GM19397 (cell line): ENCODE measurements around the gene IL20RB.

Experiments
- ATAC-seq: cut with Tn5 transposase; IDR thresholded peaks from one replicate; pipeline ENCODE4 v1.9.1; 2021; ENCODE audit warnings: mild to moderate bottlenecking, moderate library complexity; ENCODE audit not compliant: unreplicated experiment

IL20RB gene

GRCh38 chr3:136957751-136958288 is at the start of gene IL20RB:
Gene IL20RB, plus strand, starts transcription at chr3:136957983. Its CDS starts 131 bp downstream, at chr3:136958114.
- no peak for ATAC-seq

DNA sequence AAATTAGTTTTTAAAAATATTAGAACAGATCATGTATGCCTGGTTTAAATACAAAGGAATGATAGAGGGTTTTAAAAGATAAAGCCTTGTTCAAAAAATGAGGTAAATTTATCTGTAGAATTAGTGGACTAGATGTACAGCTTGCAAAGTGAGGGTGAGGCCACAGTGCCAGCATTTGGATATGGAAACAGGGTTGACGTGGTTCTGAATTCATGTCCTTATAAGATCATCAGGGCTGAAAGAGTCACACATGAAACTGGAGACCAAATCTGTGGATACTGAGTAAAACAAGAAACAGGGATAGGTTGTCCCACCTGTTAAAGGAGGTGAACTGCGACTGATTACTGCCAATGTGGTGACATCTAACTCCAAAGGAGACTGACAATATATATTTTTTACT is 49.5 kb upstream of the IL20RB start:
- ATAC-seq, result no peak

GRCh38 chr3:136909187-136909586 is 48.6 kb upstream of the IL20RB start:
- no peak for ATAC-seq

DNA sequence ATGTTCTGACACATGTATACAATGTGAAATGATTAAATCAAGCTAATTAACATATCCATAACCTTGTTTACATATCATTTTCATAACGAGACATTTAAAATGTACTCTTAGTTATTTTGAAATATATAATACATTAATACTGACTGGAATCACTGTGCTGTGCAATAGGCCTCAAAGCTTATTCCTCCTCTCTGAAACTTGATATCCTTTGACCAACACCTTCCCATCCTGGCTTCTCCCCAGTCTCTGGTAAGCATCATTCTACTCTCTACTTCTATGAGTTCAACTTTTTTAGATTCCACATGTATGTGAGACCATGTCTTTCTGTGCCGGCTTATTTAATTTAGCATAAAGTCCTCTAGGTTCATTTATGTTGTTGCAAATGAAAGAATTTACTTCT is 47.1 kb upstream of the IL20RB start:
- ATAC-seq, result no peak

DNA sequence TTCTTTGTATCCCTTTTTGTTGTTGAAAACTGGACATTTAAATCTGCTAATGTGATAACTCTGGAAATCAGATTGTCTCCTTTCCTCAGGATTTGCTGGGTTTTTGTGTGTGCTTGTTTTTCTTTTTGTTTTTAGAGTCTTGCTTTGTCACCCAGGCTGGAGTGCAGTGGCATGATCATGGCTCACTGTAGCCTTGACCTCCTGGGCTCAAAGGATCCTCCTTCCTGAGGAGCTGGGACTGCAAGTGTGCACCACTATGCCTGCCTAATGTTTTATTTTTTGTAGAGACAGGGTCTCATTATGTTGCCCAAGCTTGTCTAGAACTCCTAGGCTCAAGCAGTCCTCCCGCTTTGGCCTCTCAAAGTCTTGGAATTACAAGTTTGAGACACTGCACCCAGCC is 44.6 kb upstream of the IL20RB start:
- ATAC-seq, result no peak

DNA sequence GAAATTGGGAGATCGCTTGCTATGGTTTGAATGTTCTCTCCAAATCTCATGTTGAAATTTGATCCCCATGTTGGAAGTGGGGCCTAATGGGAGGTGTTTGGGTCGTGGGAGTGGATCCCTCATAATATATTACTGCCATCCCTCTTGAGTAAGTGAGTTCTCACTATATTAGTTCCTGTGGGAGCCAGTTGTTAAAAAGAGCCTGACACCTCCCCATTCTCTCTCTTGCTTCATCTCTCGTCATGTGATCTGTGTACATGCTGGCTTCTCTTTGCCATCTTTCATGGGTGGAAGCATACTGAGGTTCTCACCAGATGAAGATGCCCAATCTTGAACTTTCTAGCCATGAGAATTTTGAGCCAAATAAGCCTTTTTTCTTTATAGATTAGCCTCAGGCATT is 43.0 kb upstream of the IL20RB start:
- ATAC-seq, result no peak

GRCh38 chr3:136916223-136916622 is 41.6 kb upstream of the IL20RB start:
- ATAC-seq, result no peak

DNA sequence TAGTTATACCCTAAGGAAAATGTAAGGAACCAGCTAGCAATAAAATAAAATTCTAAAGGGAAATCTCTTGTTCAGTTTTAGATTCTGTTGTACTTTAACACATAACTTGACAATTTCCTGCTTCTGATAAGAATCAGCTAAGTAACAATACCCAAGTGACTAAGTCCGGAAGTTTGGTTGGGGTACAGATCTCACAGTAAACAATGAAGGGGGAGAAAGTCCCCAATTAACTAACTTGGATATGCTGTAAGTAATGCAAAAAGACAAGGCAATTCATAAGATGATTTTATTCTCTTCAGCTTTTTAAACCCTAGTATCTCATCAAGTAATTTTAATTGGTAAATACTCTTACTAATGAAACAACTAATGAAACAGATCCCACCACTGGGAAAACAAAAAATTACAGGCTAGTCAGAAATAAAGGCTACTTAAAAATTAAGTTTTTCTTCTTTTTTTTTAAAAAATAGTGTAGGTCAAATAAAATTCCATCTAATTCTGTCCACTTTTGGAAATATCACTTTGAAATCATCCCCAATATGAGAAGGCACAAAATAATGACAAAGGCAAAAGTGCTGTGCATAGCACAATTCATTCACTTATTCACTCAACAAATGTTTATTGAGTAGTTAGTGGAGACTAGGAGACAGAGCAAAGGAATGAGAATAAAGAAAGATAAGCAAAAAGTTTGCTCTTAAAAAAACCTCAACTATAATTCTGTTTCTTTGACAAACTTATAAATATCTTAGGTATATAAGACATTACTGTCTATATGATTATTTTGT is 37.8 kb upstream of the IL20RB start:
- ATAC-seq, result no peak

GRCh38 chr3:136920904-136921611 is 36.7 kb upstream of the IL20RB start:
- no peak for ATAC-seq

- peak; percentile 58 for ATAC-seq
Observed at GRCh38 chr3:136925425-136926190, 32.2 kb upstream of the IL20RB start.

GRCh38 chr3:136928240-136928639 is 29.5 kb upstream of the IL20RB start:
- ATAC-seq, result no peak

DNA sequence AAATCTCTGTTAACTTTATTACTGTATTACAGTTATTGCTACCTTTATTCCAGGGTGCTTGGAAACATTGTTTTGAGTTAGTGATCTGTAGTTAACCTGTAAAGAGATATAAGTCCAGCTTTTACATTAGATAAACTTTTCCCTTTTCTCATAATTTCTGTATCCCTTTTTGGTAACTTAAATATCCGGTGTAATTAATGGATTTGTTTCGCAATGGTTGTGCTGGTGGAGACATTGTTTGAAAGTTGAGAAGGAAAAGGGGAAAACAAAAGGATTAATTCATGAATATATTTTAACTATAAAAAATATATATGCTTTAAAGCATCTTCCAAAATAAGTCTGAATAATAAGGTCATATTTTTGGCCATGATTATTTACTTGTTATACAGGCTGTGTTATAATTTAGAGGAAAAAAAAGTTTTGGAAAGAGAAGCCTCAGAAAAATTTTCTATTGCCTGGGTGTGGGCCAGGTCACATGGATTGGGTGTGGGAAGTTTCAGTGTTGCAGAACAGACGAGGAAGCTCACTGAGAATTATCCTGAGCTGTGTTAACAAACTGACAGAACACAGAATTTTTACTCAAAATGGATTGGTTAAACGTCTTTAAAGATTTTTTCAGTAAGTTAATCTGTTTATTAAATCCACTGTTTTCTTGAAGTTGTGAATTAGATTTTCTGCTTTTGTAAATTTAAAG is 27.7 kb upstream of the IL20RB start:
- no peak for ATAC-seq

GRCh38 chr3:136931606-136932005 is 26.2 kb upstream of the IL20RB start:
- no peak for ATAC-seq

- no peak for ATAC-seq
Observed at GRCh38 chr3:136932523-136932922, 25.3 kb upstream of the IL20RB start.

DNA sequence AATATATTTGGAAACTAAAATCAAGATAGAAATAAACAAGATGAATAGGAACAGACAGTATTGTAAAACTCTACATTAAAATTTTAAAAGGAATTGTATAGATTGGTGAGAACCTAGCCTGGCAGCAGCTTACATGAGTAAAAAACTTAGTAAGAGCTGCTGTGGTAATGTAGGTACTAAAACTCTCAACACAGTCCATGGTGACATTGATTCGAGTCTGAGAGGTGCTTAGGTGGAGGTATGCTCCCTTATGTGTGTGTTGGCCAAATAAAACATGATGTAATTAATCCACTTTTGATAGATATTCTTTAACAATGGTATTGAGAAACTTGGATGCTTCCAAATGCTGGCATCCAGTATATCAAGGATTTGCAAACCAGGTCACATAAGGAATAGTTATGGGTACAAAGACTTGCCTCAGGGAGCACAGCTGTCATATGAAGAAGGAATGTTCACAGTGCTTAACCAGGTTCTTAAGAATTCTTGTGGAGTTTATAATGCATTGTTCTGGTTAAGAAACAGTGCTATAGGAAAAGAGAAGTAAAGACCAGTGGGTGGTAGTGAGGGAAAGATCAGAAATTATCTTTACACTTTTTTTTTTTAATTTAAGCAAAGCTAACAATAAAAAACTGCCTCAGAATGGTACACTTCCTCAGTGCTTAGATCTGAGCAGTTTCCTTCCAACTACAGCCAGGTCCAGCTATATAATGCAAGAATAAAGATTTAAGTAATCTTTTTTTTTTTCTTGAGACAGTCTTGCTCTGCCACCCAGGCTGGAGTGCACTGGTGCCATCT is 24.6 kb upstream of the IL20RB start:
- ATAC-seq, result no peak

DNA sequence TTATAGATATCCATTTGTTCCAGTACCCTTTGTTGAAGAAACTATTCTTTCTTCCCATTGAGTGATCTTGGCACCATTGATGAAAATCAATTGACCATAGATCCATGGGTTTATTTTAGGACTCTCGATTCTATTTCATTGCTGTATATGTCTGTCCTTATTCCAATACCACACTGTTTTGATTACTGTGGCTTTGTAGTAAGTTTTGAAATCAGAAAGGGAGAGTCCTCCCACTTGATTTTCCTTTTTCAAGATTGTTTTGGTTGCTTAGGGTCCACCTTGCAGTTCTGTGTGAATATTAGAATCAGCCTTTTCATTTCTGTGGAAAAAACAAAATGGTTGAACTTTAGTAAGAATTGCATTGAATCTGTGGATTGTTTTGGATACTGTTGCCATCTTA is 20.6 kb upstream of the IL20RB start:
- ATAC-seq, result no peak

DNA sequence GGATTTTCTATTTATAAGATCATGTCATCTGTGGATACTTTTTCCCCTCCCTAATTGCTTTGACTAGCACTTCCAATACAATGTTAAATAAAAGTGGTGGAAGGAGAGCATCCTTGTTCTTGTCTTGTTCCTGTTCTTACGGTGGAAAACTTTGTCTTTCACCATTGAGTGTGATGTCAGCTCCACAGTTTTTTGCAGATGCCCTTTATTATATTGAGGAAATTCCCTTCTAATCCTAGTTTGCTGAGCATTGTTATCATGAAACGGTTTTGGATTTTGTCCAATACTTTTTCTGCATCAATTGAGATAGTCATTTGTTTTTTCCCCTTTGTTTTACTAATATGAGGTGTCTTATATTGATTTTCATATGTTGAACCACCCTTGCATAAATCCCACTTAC is 19.9 kb upstream of the IL20RB start:
- ATAC-seq, result no peak

DNA sequence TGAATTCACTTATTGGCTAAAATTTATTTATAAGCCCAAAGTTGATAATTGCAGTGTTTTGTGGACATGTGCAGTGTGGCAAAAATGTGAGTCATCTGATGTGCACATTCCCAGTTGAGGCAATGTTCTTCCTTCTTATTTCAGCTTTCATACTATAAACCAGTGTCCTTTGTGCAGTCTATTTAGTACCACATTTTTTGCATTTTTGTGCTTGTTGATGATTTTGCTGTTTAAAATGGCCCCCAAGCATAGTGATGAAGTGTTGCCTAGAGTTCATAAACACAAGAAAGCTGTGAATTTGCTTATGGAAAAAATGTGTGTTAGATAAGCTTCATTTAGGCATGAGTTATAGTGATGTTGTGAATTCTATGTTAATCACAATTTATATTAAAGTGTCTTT is 19.4 kb upstream of the IL20RB start:
- ATAC-seq, result no peak

GRCh38 chr3:136939489-136939888 is 18.3 kb upstream of the IL20RB start:
- no peak for ATAC-seq

DNA sequence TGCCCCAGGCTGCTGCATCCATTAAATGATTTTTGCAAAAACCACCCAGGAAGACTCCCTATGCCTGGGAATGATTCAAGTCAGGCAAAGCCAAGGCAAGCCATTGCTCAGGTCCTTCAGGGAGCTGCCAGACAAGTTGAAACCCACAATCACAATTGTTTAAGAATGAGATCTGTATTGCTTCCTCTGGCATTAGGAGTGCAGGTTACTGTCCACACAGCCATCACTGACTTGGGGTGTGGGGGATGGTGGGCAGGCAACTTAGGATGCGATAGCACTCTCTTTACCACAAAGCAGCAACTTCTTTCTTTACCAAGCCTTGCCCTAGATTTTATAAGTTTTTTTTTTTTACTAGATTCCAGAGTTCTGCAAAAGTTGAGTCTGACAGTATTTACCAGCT is 15.0 kb upstream of the IL20RB start:
- no peak for ATAC-seq
